Epidermal melanocyte (primary cell): ENCODE results near the gene RNF113B.

Experiments
- DNase-seq: peaks from one replicate; pipeline ENCODE4 v3.0.0; 2011; ENCODE audit warnings: low spot score; ENCODE audit not compliant: insufficient read length

RNF113B gene

DNA sequence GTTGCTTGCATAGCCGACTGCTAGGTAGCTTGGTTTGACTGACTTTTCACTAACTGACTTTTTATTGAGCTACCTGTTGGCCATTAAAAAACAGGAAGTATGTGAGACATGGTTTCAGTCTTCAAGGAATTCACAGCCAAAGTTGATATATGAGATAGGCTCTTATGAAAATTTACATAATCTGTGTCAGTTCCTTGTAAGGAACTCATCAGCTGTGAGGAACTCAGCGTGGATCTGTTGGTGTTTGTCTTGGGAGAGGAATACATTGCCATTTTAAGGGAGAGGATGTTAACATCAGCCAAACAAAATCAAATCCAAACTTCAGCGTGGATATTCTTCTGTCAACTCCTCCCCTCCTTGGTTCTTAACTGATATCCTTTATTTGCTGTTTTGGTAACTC, 2.0 kb downstream of the RNF113B start:
- DNase-seq, result no peak

DNA sequence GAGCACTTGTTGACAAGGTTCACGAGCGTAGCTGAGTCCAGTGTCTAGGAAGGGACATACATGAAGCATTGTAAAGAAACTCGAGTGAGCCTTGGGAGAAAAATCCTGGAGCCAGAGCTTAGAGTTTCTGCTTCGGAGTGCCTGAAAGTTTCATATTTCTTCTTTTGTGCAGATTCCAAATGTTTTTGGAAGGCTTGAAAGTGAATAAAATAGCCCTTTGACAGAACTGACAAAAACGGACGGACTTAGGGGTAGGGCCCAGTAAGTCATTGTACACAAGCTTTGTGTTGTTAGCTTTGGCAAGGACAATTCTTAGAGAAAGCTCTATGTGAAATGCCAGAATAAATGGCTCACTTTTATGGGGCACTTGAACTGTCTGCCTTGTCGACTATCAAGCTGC, 2.8 kb downstream of the RNF113B start:
- no peak for DNase-seq

DNA sequence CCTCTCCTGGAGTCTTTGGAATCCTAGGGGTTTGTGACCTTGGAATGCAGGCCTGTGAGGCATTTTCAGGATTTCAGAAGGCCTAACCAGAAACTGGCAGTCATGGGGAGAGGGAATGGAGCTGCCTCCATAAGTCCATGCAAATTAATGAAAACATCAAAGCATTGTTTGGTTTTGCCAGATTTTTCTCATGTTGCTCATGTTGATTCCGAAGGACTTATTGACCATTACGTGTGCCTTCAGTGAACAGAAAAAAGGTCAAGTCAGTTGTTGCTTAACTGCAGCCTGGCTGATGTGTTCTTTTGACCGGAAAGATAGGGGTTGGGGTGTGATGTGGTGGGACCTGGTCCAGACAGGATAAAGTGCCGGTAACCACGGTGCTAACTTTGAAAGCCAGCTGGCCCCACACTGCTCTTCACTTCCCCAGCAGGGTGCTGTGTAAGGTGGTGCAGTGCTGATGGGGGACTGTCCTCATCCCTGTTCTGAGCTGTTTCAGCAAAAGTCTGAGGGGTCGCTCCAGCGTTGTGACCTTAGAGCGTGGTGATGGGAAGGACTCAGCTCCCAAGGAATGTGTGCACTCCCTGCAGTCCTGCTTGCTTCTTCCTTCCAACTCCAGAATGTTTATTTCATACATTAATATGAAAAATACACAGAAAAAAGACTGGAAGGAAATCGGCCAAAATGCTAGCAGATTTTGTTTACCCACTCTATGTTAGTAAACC, 3.5 kb downstream of the RNF113B start:
- DNase-seq, result peak; percentile 66

DNA sequence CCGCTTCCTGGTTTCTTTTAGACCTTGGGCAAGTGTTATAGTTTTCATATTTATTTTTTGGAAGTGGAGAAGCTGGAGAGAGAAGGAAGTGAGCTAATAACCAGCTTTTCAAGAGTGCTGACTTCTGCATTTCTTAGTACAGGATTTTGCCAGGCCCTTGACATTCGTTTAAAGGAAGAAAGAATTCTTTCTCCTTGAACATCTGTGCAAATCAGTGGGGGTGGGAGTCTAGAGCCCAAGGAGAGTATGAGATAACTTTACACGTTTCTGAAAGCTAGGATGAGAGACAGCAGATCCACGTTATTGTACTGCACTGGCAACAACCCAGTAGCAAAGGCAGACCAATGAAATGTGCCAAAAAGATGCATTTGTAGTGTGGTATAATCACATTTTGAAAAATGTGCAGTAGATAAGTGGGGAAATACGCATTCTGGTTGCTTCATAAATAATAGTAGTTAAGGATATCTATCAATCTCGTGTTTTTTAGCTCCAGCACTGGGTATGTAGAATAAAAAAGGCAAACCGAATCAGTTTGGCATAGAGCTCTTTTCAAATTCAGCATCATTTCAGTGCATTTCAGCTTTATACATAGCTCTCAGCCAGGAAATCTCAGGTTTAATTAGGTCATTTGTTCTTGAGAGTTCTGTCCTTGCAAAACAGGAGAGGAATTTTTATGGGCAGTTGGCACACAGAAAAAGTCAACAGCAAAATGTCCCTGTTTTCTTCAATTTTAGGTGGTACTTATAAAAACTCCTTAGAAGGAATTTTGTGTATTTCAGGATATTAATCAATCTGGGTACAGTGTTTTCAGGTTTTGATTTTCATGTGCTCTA, 4.3 kb downstream of the RNF113B start:
- no peak for DNase-seq

DNA sequence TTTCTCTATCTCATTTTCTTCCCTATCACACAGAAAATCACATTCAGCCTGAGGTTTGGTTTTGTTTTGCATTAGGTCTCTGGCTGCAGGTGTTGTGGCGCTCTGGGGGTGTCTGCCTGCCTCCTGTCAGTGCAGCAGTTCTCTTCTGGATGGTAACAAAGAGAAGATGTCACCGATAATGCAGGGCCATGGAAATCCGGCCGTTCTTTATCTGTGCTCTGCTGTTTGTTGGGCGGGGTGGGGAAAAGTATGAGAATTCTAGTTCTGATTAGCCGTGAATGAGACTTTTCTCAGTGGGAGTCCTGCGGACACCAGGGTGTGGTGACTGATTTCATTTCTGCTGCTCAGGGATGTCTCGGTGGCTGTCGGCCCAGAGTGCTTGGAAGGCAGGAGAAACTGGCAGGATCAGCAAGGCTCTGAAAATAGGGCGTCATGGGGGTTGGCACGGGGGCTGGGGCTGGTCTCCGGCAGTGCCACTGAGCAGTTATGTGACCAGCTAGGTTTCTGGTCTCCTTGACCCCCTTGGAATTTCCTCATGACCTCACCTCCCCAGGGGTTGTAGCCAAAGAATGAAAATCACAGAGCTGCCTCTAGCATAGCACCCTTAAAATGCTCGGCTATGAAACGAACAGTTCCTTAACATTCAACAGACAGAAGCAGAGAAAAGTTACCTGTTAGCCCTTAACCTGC, 5.0 kb downstream of the RNF113B start:
- DNase-seq, result no peak

DNA sequence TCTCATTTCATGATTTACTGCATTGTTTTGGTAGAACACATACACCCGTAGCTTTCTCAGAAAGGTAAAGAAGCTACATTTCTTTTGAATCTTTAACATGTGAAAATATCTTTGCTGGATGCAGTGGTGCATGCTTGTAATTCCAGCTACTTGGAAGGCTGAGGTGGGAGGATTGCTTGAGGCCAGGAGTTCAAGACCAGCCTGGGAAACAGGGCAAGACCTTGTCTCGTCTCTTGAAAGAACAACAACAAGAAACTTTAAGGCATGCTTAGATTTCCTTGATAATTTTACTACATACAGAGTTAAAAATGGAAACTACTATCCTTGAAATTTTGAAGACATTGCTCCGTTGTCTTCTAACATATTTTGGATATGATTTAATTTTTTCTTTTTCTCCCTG, 7.7 kb downstream of the RNF113B start:
- DNase-seq, result no peak

DNA sequence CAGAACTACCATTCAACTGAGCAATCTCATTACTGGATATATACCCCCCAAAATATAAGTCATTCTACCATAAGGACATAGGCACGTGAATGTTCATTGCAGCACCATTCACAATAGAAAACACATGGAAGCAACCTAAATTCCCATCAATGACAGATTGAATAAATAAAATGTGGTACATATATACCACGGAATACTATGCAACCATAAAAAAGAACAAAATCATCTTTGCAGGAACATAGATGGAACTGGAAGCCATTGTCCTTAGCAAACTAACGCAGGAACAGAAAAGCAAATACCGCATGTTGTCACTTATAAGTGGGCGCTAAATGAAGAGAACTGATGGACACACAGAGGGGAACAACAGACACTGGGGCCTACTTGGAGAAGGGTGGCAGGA, 14.1 kb downstream of the RNF113B start:
- no peak for DNase-seq

DNA sequence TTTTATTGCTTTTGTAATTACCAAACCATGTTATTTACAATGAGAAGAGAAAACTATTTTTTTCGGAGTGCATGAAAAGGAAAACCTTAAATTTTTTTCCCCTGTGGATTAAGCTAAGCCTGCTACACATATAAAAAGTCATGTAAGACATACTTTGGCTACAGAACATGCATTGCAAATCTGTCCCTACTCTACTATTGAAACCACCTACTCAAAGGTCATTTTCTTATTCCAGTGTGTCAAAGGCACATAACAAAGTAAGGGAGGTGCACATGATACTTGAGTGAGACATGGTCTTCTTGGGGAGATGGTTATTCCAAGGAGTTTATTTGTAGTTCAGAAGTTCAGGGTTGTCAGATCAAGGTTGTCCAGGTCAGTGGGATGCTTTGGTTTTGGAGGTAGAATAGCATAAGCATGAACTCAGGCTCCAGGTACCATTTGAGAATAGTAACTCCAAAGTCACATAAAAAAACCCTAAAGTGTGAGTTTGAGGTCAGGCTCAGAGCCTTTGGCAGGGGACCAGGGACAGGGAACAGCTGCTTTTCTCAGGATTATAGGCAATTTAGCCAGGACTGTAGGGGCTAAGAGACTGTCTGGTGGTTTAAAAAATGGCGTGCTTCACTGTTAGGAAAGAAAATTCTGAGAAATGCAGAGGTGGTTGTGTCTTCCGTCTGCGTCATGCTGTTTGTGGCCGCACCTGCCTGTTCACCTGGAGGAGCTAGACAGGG, 18.7 kb downstream of the RNF113B start:
- DNase-seq, result no peak

DNA sequence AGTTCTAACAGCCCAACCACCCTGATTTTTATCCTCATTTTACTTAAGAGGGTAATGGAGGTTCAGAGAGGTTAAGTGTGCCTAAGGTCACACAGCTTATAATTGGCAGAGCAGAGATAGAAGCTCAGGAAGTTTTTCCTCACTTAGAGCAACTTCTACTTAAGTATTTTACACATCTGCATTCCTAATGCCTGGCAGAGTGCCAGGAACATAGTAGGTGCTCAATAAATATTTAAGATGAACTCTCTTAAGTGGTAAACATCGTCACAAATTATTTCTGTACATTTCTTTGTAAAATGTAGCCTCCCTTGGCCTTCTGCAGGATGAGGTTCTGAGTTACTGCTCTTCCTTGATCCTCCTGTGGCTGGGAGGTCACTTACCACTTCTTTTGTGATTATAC, 19.5 kb downstream of the RNF113B start:
- no peak for DNase-seq

DNA sequence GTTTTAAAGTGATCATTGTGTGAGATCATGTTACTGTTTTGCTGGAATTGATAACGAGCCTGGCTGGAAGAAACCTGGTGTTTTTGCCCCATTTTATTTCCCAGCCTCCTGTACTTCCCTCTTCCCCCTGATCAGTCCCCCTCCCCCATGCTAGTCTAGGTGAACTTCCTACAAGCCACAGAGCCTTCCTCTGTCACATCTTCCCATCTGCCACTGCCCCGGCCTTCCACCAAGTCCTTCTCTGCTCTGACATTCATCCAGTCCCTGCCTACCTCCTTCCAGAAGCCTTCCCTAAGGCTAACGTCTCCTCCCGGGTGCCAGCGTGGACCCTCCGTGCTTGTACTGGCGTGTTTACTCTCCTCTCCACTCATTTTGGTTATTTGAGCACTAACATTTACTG, 19.9 kb downstream of the RNF113B start:
- DNase-seq, result no peak

DNA sequence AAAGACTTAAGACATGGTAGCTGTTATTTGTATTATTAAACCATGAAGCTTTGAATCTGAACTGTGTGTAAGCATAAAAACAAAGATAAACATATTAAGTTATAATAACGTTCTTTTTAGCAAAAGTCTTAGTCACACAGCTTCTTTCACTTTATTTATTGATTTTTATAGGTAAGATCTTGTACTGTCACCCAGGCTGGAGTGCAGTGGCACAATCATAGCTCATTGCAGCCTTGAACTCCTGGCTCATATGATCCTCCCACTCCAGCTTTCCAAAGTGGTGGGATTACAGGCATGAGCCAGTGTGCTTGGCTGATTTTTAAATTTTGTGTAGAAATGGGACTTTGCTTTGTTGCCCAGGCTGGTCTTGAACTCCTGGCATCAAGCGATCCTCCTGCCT, 20.8 kb downstream of the RNF113B start:
- DNase-seq, result no peak

DNA sequence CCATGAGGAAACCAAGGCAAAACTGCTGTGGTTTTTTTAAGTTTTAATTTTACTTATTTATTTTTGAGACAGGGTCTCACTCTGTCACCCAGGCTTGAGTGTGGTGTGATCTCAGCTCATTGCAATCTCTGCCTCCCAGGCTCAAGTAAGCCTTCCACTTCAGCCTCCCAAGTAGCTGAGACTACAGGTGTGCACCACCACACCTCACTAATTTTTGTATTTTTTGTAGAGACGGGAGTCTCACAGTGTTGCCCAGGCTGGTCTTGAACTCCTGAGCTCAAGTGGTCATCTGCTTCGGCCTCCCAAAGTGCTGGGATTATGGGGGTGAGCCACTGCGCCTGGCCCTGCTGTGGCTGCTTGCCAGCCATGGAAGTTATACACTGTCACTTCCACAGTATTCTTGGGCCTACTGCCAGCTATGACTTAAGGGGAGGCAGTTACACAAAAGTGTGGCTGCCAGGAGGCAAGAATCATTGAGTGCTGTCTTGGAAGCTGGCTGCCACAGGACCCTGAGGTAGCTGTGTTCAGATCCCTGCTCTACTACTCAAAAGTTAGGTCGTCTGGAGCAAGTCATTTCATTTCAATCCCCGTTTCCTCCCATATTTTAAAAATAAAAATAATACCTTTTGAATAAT, 21.5 kb downstream of the RNF113B start:
- DNase-seq, result no peak

DNA sequence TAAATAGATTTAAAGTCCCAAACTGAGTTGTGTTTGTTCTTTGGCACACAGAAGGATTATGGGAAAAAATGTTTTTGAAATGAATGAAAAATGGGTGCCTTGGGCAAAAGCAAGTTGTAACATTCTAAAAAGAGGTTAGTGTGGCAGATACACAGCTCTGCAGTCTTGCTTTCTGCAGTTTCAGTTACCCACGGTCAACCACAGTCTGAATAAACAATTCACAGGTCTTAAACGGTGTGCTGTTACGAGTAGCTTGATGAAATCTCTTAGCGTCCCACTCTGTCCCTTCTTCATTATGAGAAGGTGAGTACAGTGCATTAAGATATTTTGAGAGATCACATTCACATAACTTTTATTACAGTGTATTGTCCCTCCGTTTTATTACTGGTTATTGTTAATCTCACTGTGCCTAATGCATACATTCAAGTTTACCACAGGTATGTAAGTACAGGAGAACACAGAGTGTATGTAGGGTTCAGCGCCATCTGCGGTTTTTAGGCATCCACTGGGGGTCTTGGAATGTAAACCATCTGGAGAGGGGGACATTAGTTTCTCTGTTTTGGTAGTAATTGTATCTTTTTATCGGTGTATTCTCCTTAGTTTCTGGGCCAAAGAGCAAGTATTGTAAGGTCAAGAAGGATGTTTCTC, 26.1 kb downstream of the RNF113B start:
- no peak for DNase-seq

DNA sequence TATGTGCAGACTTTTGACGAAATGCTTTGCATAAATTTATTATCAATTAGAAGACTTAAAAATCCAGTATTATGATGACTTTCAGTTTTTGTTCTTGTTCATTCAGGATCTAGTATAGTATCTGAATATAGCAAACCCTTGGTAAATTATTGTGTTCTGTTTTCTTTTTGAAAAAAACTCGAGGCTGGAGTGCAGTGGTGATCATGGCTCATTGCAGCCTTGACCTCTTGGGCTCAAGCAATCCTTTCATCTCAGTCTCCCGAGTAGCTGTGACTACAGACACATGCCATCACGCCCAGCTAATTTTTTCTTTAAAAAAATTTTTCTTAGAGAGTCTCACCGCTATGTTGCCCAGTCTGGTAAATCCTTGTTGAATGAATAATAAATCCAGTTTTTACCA, 29.5 kb downstream of the RNF113B start:
- DNase-seq, result no peak

DNA sequence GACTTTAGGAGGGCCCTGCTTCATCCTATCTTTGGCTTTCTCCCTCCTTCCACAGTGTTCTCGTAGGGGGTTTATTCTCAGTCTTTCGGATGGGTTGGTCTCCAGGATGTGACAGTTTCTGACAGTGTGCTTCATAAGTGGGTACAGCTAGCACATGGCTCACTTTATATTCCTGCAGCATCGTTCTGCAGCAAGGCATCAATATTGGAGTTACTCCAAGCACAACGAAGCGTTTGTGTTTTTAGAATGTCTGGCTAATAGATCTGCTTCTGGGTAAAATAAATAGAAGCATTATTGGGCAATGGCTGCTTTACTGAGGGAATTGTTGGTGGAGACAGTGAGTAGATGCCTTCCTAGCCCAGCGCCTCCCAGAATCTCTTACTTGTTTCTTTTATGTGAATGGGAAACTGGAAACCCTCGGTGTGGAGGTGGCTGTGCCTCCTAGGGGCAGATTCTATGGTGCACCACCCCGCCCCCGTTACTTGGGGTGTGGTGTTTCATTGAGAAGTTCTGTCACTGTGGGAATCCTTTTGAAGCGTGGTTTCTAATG, 32.2 kb downstream of the RNF113B start:
- peak; percentile 24 for DNase-seq

DNA sequence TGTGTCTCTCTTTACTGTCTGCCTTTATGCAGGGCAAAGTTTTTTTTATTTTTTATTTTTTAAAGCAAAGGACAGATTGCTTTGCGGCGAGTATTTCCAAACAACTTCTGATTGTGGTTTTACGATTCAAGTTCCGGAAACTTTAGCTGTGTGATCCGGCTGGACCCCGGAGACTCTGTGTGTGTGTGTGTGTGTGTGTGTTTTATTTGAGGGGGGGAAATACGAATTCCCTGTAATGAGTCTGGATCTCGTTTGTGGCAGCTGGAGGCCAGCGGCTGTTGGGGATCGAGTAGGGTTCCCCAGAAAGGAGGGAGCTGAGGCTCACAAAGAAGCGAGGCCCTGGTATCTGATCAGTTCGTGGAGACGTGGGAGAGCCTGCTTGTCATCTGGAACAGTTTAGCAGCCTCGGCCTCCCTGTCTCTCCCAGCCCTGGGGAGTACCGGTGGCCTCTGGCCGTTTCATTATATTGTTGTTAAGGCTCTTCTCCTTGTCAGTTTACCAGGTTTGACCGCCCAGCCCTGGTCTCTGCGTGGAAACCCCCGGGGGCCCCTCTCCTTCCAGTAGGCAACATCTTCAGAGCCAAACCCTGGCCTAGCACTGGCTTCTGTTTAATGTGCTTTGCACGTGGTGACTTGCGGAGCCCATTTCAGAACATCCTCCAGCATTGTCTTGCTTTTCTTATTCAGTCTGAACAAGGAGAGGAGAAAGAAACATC, 32.9 kb downstream of the RNF113B start:
- DNase-seq, result no peak

DNA sequence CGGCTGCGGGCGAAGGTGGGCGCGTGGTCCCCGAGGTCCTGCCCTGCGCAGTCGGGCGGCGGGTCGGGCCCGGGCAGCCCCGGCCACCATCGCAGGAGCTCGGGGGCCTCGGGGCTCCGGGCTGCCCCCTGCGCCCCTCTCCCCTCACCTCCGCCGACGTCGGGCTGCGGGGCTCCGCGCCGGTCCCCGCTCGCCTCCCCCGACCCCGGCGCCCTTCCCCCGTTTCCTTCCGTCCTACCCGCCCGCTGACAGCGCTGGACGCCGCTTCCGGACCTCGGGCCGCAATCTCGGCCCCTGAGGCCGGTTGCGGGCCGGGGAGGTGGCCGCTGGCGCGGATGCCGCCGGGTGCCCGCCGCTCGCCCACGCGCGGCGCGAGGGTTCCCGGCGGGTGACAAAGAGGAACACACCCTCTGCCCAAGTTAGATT, 33.5 kb downstream of the RNF113B start:
- no peak for DNase-seq

DNA sequence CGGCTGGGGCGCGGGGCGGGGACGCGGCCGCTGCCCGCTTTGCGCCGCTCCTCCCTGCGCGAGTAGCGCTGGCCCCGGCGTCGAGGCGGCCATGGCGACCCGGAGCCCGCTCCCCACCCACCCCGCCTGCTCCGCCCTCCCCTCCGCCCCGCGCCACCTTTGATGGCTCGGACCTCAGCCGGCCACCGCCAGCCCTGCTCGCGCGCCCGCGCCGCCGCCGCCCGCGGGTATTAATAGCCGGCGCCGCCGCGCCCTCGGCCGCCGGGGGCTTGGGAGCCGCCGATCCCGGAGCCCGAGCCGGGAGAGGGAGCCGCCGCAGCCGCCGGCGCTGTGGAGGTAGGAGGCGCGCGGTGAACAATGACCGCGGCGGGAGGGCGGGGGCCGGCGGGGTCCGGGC, 33.9 kb downstream of the RNF113B start:
- DNase-seq, result peak; percentile 25

DNA sequence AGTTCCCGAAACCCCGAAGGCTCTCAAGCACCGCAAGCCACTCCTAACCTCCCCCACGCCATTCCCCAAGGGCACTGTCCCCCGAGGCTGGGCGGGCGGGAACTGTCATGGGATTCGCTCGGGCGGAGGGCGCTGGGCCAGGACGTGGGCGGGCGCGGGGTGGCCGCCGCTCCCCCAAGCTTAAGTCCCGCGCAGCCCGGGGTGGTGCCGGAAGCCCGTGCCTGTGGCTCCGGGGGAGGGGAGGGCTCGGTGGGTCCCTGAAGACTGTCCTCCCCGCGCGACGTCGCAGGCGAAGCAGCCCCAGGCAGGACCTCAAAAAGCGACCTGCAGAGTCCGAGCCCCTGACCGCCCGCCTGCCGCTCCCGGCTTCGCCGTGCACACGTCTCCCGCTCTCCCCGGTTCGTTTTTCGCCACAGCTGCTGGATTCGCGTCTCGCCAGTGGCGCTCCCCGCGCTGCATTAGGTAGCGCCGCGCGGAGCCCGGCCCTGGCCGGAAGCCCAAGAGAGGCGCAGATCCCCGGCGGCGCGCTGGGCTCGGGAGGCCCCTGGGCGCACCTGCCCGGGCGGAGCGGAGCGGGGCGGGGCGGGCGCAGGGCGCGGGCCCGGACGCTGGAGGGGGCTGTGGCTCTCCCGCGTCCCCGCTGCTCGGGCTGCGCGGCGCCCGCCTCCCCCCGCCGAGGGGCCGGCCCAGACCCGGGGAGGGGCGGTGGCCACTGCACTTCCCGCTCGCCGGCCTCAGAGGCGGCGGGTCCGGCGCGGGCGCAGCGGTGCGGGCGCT, 34.5 kb downstream of the RNF113B start, which contains the start of gene FARP1:
TSS of gene FARP1 (plus strand) at position 715 of the 777 bp plus-strand sequence. CDS start 70,149 bp downstream, outside the sequence.
- DNase-seq, result peak; percentile 72
